ENCODE results near the gene TRIM75. TPM values are rescaled to one million over a fixed set of nuclear protein-coding genes. Genes with fewer than 3 reads are reported as not detected.
A peak's percentile ranks its signal among the peaks of the same experiment; 100 is the strongest.

TRIM75 gene
- polyA plus RNA-seq, 3 donors = not detected

DNA sequence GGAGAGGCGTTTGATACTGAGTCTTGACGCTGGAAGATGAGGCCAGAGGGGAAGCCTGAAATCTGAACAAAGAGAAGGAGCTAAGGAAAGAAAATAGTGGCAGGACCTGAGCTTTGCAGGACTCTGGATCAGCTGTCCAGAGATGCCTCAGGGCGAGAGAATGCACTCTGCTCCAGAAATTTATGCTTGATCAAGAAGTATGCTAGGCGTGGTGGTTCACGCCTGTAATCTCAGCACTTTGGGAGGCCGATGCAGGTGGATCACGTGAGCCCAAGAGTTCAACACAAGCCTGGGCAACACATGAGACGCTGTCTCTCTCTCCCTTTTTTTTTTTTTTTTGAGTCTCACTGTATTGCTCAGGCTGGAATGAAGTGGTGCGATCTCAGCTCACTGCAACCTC is 1.9 kb downstream of the TRIM75 start:
- no peaks in the 10 kb centered on the region for H3K4me1 ChIP-seq (ENCODE audit: control insufficient read depth in 1 of 2, insufficient read depth in 2 of 2, low read length in 2 of 2)
- Mint-ChIP-seq H3K27ac (peak overlapping the region in 1 of 7 donors; percentile 28), H3K36me3 (no peaks in the 10 kb centered on the region), H3K27me3 (ENCODE audit: low read depth in 3 of 3) (peaks cover 2 to 5% (median 5%) of the 10 kb centered on the region in 3 donors), H3K9me3 (no peaks in the 10 kb centered on the region), H3K4me1 (no peaks in the 10 kb centered on the region), H3K4me3 (no peak overlapping the region)
- H3K27ac ChIP-seq (ENCODE audit: low read depth in 1 of 2, low read length in 2 of 2) = no peak overlapping the region
- 95% methylated on average over 7 of the region's 9 CpGs for WGBS (ENCODE audit: insufficient coverage)
- intact Hi-C loops (cut with micrococcal nuclease) = no loop called here
- H3K4me2 ChIP-seq (replicated peaks; ENCODE audit: extremely low read depth, low read length, poor library complexity, severe bottlenecking) = no peak overlapping the region
- no peak for TF ChIP-seq CTCF (IDR thresholded peaks at IDR 0.05)
- H3K4me3 ChIP-seq (replicated peaks in 1 of 3; ENCODE audit: low read depth in 2 of 3, low read length in 3 of 3) = no peak overlapping the region
- no peaks in the 10 kb centered on the region for H3K36me3 ChIP-seq (replicated peaks in 1 of 2; ENCODE audit: control insufficient read depth in 1 of 2, insufficient read depth in 2 of 2, low read length in 2 of 2)
- no peaks in the 10 kb centered on the region for H3K79me2 ChIP-seq (ENCODE audit: insufficient read depth, low read length)
- H2AFZ ChIP-seq (ENCODE audit: insufficient read depth, low read depth, low read length, poor library complexity, severe bottlenecking) = no peak overlapping the region
- no peaks in the 10 kb centered on the region for H4K20me1 ChIP-seq (ENCODE audit: insufficient read depth, low read length)
- H3K27me3 ChIP-seq (ENCODE audit: control insufficient read depth in 2 of 2, insufficient read depth in 2 of 2, low read length in 2 of 2) = no peaks in the 10 kb centered on the region
- no peak for DNase-seq
- no peaks in the 10 kb centered on the region for H3K9me3 ChIP-seq (replicated peaks in 1 of 2; ENCODE audit: control insufficient read depth in 1 of 2, insufficient read depth in 1 of 2, low read length in 2 of 2)
- H3K9ac ChIP-seq (ENCODE audit: insufficient read depth, low read length, poor library complexity, severe bottlenecking) = no peak overlapping the region

DNA sequence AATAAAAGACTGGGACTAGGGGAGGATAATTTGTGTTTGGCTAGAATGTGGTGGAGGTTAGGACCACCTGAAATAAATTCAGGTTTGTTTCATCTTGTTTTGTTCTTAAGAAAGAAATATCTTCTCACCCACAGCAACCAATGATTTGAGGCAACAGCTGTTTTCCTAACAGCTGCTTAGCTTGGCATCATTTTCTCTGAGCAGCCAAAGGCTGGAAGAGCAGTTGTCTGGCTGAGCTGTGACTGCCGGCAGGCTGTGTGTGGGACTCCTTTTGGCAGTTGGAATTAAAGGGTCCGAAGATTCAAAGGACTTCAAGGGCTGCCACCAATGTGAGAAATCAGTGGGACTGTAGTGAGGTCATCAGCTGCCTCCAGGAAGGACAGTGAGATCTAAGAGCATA is 5.0 kb downstream of the TRIM75 start:
- no peak overlapping the region for H3K27ac ChIP-seq (ENCODE audit: low read depth in 1 of 2, low read length in 2 of 2)
- H4K20me1 ChIP-seq (ENCODE audit: insufficient read depth, low read length) = no peaks in the 10 kb centered on the region
- DNase-seq = no peak
- no peaks in the 10 kb centered on the region for H3K9me3 ChIP-seq (replicated peaks in 1 of 2; ENCODE audit: control insufficient read depth in 1 of 2, insufficient read depth in 1 of 2, low read length in 2 of 2)
- H3K27me3 ChIP-seq (ENCODE audit: control insufficient read depth in 2 of 2, insufficient read depth in 2 of 2, low read length in 2 of 2) = no peaks in the 10 kb centered on the region
- H3K4me1 ChIP-seq (ENCODE audit: control insufficient read depth in 1 of 2, insufficient read depth in 2 of 2, low read length in 2 of 2) = no peaks in the 10 kb centered on the region
- H3K4me2 ChIP-seq (replicated peaks; ENCODE audit: extremely low read depth, low read length, poor library complexity, severe bottlenecking) = no peak overlapping the region
- 60% methylated on average over 1 of the region's 2 CpGs for WGBS (ENCODE audit: insufficient coverage)
- Mint-ChIP-seq H3K9me3 (no peaks in the 10 kb centered on the region), H3K4me1 (no peaks in the 10 kb centered on the region), H3K27me3 (ENCODE audit: low read depth in 3 of 3) (peaks cover 0 to 1% (median 0%) of the 10 kb centered on the region in 3 donors), H3K27ac (no peak overlapping the region), H3K36me3 (no peaks in the 10 kb centered on the region), H3K4me3 (no peak overlapping the region)
- H2AFZ ChIP-seq (ENCODE audit: insufficient read depth, low read depth, low read length, poor library complexity, severe bottlenecking) = no peak overlapping the region
- no peak overlapping the region for H3K4me3 ChIP-seq (replicated peaks in 1 of 3; ENCODE audit: low read depth in 2 of 3, low read length in 3 of 3)
- intact Hi-C loops (cut with micrococcal nuclease) = no loop called here
- no peak for TF ChIP-seq CTCF (IDR thresholded peaks at IDR 0.05)
- H3K36me3 ChIP-seq (replicated peaks in 1 of 2; ENCODE audit: control insufficient read depth in 1 of 2, insufficient read depth in 2 of 2, low read length in 2 of 2) = no peaks in the 10 kb centered on the region
- H3K79me2 ChIP-seq (ENCODE audit: insufficient read depth, low read length) = no peaks in the 10 kb centered on the region
- H3K9ac ChIP-seq (ENCODE audit: insufficient read depth, low read length, poor library complexity, severe bottlenecking) = no peak overlapping the region
